HFF-Myc (cell line): ENCODE measurements around the gene RAB3GAP2.

ENCODE experiments used
- DNase-seq: peaks from one replicate; pipeline ENCODE4 v3.0.0-alpha.2; 2011; ENCODE audit warnings: low read depth; ENCODE audit errors: extremely low read depth
- H3K4me3 ChIP-seq: replicated peaks from 2 replicates; pipeline ENCODE4 v1.5.1; 2011; ENCODE audit warnings: low read depth, mild to moderate bottlenecking, control low read depth, low read length
- CTCF ChIP-seq: IDR thresholded peaks from 2 replicates; pipeline ENCODE4 v1.5.1; 2012; ENCODE audit warnings: mild to moderate bottlenecking, low read depth, low read length, control low read depth; ENCODE audit errors: missing control alignments

RAB3GAP2 gene

GRCh38 chr1:220272047-220272840 is at the start of gene RAB3GAP2:
RAB3GAP2 (minus strand) TSS chr1:220272453; CDS start chr1:220272337, 116 bp downstream.
- DNase-seq = peak; percentile 85
- TF ChIP-seq CTCF = no peak
- H3K4me3 ChIP-seq = peak within 1 kb of the TSS; percentile 79

GRCh38 chr1:220321758-220322157 is 49.5 kb upstream of the RAB3GAP2 start:
- no peak for DNase-seq
- H3K4me3 ChIP-seq = no peak overlapping the region
- TF ChIP-seq CTCF = no peak

- TF ChIP-seq CTCF = no peak
- no peak overlapping the region for H3K4me3 ChIP-seq
- DNase-seq = no peak
Observed at GRCh38 chr1:220320709-220321108, 48.5 kb upstream of the RAB3GAP2 start.

GRCh38 chr1:220318673-220319072 is 46.4 kb upstream of the RAB3GAP2 start:
- H3K4me3 ChIP-seq = no peak overlapping the region
- DNase-seq = no peak
- no peak for TF ChIP-seq CTCF

- H3K4me3 ChIP-seq = no peak overlapping the region
- no peak for TF ChIP-seq CTCF
- DNase-seq = no peak
Observed at GRCh38 chr1:220317161-220317560, 44.9 kb upstream of the RAB3GAP2 start.

GRCh38 chr1:220316305-220316704 is 44.1 kb upstream of the RAB3GAP2 start:
- no peak overlapping the region for H3K4me3 ChIP-seq
- TF ChIP-seq CTCF = no peak
- DNase-seq = no peak
